Muscle of arm (tissue), 12 donors: ENCODE results near the gene KCNK10. TPM values are rescaled to one million over a fixed set of nuclear protein-coding genes. Genes with fewer than 3 reads are reported as not detected.
"Not testable (repeated sequence)": the region's sequence is repeated elsewhere in the genome, so short reads cannot be mapped to it uniquely, and the experiment has no call there.

Source experiments
- DNase-seq: peaks from one replicate; pipeline ENCODE4 v3.0.0-alpha.2; 2013
- polyA plus RNA-seq, 12 donors: library from polyadenylated mRNA; unstranded; fragments of 120-200 nt; gene quantifications; one replicate each; pipeline ENCODE4 v1.2.1, GENCODE V29; 2013; ENCODE audit not compliant: insufficient read length in 12 of 12

Gene KCNK10
- polyA plus RNA-seq, 12 donors: 0.04 to 0.12 (median 0.08) TPM; not detected in 5

DNA sequence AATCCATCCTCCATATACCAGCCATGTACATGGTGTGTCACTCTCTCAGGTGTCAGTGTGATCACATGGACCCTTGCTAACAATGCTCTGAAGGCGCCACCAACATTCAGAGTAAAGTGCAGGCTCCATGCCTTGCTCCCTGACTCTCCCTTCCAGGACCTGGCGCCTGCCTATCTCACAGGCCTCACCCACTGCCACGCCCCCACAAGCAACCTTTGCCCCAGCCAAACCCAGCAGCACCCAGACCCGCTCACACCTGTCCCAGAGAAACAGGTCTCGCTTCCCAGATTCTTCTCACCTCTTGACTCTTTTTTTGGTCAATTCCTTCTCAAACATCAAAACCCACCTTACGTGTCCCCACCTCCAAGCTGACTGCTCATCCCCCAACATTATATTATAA lies 52.3 kb downstream of the KCNK10 start:
- DNase-seq: no peak

DNA sequence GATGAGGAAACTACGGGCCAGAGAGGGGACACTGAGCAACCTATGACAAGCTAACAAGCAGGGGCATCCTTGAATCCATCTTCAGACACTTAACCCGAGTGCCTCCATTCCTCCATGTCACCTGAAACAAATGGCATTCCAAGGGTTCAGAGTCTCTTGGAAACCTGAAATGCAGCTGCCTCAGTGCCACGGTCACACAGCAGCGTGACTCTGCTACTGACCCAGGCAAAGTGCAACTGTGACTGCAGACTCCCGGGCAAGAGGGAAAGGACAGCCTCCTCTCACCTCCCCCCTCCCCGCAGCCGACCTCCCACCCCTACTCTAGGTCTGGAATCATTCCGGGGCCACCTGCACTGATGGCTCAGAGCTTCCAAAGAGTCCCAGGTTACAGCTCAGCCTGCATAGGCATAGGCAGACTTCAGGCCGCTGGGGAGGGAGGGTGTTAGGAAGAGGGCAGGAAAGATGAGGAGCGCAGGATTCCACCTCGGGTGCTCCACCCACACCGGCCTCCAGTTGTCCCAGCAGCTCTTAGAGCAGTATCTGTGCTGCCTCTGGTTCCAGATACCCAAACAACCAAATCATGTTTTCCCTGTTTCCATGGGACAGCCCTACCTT lies 53.2 kb downstream of the KCNK10 start:
- DNase-seq: no peak

DNA sequence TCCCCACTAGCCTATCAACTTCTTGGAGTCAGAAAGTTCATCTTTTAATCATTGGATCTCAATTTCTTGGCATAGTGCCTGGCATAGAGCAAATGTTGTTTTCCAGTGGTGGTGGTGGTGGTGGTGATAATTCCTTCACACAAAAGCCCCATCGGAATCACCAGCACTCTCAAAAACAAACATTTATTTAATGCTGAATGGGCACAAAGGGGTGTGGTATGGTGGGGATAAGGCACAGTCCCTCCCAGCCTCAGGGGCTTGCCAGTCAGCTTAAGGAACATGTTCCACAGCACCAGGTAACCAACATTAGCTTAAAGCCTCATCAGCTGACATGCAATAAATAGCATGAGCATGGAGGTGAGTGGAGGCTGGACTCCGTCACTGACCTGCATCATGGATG lies 56.6 kb downstream of the KCNK10 start:
- DNase-seq: no peak

DNA sequence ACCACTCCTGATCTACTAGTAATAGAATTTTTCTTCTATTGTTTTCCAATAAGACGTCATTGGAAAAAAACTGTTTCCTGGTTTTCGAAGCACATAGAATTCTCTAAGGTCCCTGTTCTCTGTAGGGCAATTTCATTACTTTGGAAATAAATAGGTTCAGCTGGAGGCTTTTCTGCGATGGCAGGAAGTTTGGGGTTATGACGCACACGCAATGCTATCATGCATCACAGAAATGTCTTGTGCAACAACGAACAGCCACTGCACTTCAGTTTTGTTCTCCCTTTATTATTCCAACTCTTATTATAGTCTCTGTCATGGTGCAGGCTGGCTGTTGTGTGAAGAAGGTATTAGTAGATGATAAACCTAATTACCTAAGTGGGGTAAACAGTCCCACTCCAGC lies 59.0 kb downstream of the KCNK10 start:
- no peak for DNase-seq

DNA sequence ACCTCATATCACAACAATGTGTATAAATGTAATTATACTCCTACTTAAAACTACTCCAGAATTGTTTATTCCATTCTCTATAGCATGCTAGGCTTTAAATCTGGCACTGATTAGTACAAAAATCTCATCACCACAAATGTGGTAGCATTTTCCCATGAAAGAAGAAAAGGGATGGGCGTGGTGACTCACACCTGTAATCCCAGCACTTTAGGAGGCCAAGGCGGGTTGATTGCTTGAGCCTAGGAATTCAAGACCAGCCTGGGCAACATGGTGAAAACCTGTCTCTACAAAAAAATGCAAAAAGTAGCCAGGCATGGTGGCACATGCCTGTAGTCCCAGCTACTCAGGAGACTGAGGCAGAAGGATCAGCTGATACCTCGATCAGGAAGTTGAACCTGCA lies 61.8 kb downstream of the KCNK10 start:
- DNase-seq: not testable (repeated sequence)

DNA sequence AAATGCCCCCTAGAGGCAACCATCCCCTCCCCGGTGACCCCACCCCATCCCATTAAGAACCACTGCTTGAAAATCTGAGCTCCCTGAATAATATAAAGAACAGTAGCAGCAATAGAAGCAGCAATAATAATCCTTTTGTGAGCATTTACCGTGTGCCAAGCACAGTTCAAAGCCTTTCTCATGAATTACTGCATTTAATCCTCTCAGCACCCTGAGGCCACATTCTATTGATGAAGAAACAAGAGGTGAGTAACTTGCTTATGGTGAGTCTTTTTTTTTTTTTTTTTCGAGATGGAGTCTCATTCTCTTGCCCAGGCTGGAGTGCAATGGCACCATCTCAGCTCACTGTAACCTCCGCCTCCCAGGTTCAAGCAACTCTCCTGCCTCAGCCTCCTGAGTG lies 65.0 kb downstream of the KCNK10 start:
- DNase-seq: no peak

DNA sequence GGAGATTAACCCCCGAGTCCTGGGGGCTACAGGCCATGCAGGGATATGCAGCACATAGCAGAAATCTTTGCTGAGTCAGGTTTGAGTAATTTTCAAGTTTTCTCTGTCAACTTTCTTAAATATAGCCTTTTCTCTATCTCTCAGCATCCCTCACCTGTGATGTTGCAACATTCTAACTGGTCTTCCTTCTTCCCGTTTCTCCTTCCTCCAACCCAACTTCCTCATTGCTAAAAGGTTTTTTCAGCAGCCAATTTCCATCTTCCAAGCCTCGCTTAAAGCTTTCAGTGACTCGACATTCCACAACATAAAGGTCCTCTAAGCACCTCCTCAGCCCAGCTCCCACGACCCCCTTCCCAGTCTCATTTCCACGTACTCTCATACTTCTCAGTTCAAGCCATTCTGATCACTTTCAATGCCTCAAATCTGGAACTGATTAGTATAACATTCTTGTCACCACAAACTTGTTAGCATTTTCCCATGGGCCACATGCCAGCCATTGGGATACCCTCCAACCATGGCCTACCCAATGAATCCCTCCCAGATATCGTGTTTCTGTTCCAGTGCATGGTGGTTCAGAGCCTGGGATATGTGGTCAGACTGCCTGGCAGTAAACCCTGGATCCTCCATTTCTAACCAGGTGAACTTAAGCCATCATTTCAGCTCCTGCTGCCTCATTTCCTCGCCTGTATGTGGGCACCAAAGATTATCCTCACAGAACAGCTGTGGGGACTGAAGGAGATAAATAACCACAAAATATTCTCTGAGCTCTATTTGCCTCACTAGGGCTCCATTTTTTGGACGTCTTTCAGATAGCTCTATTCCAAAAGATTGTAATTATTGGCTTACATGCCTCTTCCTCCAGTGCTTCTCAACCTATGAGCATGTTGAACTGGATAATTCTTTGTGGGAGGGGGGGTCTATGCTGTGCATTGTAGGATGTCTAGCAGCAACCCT lies 65.8 kb downstream of the KCNK10 start:
- no peak for DNase-seq

DNA sequence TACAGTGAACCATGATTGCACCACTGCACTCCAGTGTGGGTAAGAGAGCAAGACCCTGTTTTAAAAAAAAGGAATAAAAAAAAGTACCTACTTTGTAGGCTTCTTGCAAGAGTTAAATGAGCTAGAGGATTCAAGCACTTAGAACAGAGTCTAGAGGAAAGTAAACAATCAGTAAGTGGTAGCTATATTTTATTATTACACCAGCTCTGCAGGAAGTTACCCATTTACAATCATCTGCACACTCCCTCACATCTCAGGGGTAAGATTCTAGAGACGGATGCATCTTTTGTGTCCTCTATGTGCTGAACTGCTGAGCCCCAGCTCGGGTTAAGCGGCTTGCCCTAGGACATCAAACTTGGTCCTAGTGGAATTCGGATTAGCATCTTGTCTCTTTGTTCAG lies 67.3 kb downstream of the KCNK10 start:
- DNase-seq: no peak

DNA sequence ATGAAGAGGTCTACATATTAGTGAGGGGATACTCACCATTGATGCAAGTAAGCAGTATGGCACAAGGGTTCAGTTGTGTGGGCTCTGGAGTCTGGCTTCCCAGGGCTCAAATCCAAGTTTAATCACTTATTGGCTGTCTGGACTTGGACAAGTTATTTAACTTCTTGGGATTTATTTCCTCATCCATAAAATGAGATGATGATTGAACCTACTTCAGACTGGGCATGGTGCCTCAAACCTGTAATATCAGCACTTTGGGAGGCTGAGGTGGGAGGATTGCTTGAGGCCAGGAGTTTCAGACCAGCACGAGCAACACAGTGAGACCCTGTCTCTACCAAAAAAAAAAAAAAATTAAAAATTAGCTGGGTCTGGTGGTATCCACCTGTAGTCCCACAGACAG lies 67.9 kb downstream of the KCNK10 start:
- no peak for DNase-seq

DNA sequence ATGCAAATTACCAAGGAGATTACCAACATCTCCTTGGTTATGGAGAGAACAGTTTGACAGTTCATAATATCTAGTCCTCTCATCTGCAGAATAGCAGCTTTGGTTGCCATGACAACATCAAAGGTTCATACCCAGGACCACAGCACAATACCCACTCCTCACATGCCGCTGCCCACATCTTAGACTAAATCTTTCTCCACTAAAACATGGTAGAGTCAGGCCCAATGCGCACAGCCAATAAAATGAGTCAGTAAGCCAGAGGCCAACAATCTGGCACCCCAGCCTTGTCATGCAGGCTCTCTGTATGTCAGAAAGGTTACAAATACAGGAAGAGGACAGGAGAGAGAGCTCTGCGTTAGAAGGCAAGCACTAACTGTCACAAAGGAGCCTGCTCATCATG lies 70.6 kb downstream of the KCNK10 start:
- no peak for DNase-seq

DNA sequence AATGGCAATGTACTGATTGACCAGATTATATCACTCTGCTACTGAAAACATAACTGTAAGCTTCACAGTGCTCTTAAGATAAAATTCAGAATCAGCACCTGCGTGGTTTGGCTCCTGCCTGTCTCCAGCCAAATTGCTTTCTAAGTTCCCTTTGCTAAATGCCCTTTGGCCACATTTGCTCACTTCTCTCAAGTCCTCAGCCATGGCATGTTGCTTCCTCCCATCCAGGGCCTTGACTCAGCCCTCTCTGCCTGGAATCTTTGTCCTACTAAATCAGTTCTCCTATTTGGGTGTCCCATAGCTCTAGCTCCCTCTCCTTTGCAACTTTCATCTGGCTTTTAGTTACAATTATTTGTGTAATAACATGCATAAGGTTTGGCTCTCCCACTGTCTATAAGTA lies 71.4 kb downstream of the KCNK10 start:
- no peak for DNase-seq

DNA sequence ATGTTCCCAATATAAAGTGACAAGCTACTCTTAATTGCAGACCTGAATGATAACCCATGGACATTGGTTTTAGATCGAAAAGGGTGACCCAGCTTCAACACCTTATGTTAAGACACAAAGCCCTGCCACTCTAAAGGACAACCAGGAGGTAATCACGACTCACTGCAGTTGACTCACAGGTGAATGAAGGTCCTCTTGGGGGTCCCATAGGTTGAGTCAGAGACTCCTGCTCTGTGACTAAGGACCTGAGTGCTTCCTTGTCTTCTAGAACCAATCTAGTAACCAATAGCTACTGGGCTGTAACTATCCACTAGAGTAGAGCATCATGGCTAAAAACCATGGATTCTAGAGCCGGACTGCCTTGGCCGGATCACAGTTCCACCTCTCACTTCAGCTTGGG lies 73.8 kb downstream of the KCNK10 start:
- no peak for DNase-seq

DNA sequence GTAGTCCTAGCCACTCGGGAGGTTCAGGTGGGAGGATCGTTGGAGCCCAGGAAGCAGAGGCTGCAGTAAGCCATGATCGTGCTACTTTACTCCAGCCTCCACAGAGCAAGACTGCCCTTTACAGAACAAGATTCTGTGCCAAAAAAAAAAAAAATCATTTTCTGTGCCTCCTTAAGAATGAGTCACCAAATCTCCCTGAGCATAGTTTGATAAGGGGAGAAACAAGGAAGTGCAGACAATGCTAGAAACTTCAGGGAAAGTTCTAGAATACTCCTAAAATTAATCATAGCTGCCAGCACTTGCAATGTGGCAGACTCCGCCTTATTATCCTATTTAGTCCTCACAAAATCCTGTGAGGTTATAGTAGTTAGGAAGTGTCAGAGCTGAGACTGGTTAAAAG lies 74.5 kb downstream of the KCNK10 start:
- DNase-seq: no peak

DNA sequence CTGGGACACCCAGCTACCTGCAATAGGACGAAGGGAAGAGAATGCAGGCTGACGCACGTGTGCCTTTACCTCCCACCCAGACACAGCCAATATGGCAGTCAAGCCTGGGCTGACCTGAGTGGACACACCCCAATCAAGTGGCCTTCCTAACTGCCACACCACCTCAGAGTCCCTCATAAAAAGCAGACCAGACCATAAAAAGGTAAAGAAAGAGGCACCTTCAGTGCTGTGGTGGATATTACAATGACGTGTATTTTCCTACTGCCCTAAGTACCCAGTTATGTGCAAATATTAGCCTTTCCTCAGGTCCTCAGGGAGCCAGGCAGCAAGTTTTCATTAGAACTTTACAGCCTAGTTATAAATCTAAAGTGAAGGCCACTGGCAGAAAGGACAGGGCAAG lies 75.8 kb downstream of the KCNK10 start:
- DNase-seq: no peak

DNA sequence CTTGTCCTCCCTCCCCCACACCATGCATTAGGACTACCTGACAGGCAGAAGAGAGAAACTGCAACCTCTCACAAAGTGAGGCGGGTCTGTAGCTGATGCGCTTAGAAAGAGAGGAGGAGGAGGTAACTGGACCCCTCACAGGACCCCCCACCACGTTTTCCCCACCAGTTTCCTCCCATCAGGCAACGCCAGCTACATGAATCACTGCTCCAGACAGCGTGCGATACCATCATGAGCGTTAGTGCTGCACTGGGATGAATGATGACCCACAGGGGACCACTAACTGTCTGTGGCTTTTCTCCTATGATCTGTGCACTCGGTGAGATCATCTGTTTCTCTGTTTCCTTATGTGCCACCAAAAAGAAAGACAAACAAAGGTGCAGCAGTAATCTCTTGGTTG lies 77.7 kb downstream of the KCNK10 start:
- no peak for DNase-seq

DNA sequence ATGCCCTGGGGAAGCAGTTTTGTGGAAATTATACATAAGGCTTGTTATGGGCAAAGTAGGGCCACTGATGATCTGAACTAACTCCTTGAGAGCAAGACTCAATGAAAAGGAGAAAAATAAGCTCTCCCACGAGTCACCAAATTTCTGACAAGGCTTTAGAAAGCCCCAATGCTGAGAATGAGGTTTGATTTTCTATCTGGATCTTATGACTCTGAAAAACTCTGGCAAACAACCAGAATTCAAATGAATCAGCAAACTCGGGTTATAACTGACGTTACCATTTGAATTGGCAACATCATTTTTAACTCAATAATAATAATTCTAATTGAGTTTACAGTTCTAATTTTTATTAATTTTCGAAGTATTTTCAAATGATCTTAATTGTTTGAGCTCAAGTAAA lies 79.1 kb downstream of the KCNK10 start:
- DNase-seq: no peak

DNA sequence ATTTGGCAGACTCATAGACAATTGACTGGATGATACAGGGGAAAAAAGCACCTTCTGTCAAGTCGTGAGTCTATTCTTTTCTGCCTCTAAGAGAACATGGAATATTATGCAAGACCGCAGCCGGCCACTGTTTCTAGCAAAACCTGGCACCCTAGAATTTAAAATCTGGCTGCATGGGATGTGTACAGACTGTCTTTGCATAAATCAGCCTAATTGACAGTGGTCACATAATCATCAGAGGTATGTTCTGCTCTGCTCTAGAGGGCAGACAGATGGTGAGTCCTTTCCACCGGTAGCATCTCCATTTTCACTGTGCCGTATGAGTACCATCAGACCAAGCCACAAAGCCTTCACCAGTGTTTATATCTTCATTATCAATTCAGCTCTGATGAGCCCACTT lies 80.6 kb downstream of the KCNK10 start:
- no peak for DNase-seq

DNA sequence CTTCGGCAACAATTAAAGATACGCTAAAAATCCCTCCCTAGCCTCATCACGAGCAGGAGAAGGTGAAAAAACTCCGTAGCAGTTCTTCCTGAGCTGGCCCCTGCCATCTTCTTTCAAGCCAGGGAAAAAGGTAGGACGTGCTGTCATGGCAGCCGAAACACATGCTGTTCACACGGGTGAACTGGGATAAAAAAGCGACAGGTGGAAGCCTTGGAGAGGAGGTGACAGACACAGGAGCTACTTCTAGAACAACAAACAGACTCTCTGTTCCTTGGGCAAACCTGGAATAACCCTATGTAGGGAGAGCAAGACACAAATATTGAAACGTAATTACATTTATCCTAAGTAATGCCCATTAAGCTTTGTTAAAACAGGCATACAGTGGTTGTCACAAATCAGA lies 81.3 kb downstream of the KCNK10 start:
- no peak for DNase-seq

DNA sequence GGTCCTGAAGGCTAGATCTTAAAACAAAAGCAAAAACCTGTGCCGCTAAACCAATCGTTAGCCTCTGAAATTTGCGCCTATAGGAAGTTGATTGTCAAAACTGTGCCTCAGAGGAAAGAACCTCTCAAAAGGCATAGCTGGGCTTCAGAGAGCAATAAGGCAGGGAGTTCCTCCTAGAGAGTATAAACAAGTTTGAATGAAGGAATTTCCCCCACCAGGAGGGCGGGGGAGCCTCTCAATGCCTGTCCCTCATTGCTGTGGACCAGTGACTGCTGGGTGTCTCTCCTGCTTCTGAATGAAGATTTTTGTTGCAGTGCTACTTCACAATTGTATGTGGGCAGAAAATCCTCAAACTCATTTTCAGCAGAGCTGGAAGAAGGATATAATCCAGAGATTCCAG lies 88.6 kb downstream of the KCNK10 start:
- no peak for DNase-seq

DNA sequence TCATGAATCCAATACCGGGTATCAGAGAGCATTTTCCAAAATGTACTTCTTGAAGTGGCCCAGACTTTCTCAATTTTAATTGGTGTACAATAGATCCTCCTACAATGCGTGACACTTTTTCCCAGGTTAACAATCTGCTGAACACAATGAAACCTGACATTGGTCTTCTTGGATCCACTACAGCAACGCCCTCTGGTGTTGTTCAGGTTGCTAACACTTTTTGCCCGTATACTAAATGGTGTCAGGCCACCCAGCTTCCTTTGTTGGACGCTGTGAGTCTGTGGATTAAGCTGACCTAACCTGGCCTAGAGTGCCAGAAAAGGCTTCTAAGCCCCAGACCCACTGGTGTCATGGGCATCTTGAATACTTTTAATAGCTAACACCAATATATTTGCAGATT lies 89.2 kb downstream of the KCNK10 start:
- DNase-seq: no peak

DNA sequence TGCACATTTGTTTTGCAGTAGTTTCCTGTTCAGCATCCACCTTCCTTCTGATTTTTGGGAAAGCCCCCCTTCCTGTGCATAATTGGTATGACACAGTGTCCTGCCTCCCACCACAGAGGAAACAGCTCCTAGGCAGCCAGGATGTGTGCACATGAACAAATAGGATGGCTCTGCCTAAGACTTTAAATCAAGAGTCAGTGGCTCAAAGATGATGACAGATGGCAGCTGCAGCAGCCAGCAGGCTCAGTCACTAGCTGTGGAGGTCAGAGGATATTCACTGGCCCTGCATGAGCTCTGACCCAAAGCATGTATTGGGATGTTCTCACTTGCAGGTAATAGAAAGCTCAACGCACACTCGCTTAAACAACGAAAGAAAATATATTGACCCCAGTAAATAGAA lies 90.3 kb downstream of the KCNK10 start:
- no peak for DNase-seq

DNA sequence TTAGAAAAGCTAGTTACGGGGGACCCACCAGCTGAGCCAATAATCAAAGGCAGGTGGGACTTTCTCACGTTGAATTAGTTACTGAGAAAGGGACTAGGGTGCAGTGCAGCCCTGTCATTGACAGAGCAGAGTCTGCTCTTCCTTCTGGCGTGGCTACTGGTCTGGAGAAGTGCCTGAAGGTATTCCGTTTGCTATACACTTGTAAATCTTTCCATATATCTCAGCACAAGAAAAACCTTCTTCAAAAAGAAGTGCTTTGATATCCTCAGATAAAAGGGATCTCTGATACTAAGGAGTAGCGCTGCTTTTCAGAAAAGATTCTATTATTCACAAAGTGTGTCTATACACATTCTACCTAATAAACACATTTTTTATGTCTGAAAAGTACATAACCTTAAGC lies 91.5 kb downstream of the KCNK10 start:
- DNase-seq: no peak

DNA sequence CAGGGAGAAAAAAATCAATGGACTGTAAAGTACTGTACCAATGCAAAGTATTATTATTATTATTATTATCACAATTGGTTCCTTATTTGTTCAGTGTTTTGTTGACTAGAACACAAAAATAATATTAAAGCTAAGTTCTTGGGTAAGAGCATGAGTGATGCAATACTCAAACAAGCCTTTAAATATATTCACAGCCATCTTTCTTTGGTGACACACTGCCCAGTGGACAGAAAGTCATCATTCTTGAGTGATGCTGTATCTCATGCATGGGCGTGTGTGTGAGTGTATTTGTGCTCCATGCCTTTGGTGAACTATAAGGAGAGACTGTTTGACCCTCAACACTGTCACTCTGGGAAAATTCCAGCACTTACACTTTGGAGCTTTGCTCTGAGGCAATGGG lies 93.6 kb downstream of the KCNK10 start:
- DNase-seq: no peak
